H1 (cell line): Measurements from ENCODE around the gene TBC1D2. TPM values are rescaled to one million over a fixed set of nuclear protein-coding genes. Genes with fewer than 3 reads are reported as not detected.

Source experiments
- BCL11A ChIP-seq, 2 experiments: IDR thresholded peaks; one replicate each; pipeline ENCODE4 v1.6.1; 2011; ENCODE audit warnings: low read depth in 2 of 2, low read length in 2 of 2, mild to moderate bottlenecking in 2 of 2
- JUND ChIP-seq: IDR thresholded peaks from 2 replicates; pipeline ENCODE4 v1.6.1; 2011; ENCODE audit warnings: mild to moderate bottlenecking, improper control_type of control experiment, low read length
- KDM1A ChIP-seq: fragments of 200-600, 300-600 bp; sonication (generic); IDR thresholded peaks from 2 replicates; pipeline ENCODE4 v1.7.1; 2016; ENCODE audit warnings: mild to moderate bottlenecking, low read length, borderline replicate concordance
- NRF1 ChIP-seq: IDR thresholded peaks from 2 replicates; pipeline ENCODE4 v1.6.1; 2011; ENCODE audit warnings: mild to moderate bottlenecking, low read depth, low read length, improper control_type of control experiment
- RXRA ChIP-seq: IDR thresholded peaks from 2 replicates; pipeline ENCODE4 v1.6.1; 2011; ENCODE audit warnings: low read depth, mild to moderate bottlenecking, low read length, moderate library complexity; ENCODE audit not compliant: insufficient read depth
- SIN3A ChIP-seq, 2 experiments: IDR thresholded peaks in 1 of 2; conservative IDR thresholded peaks in 1 of 2; 2 replicates each; pipeline ENCODE4 v1.6.1; 2011 to 2012; ENCODE audit warnings: low read length in 2 of 2, improper control_type of control experiment in 1 of 2, low read depth in 1 of 2, mild to moderate bottlenecking in 1 of 2
- SUZ12 ChIP-seq: fragments of 200-600 bp; sonication (generic); IDR thresholded peaks from 2 replicates; pipeline ENCODE4 v1.6.1; 2012; ENCODE audit warnings: mild to moderate bottlenecking, inconsistent platforms, low read length, moderate library complexity, mixed read lengths
- TAF7 ChIP-seq: optimal IDR thresholded peaks from 2 replicates; pipeline ENCODE3; 2011; ENCODE audit warnings: low read depth, mild to moderate bottlenecking, inconsistent platforms, low read length, moderate library complexity, borderline replicate concordance
- polyA plus RNA-seq, 7 experiments: library from polyadenylated mRNA; depleted of rRNA in 3 of 7; stranded (reverse) in 5 of 7; unstranded in 2 of 7; fragments of >200 nt in 5 of 7; fragments of 200-250 nt in 2 of 7; gene quantifications; 1 replicate in 5 of 7; 2 replicates in 1 of 7; 4 replicates in 1 of 7; pipeline versions ENCODE4 v1.2.1 to v1.2.3, GENCODE V29; 2011 to 2013; ENCODE audit warnings: missing spikeins in 2 of 7, mixed read lengths in 2 of 7
- total RNA-seq: library from RNA; stranded (reverse); fragmentation: NEBNext Ultra II Directional; extraction: Animal tissue kit (Norgen Biotek cat#: 25700); gene quantifications from 2 replicates; pipeline ENCODE4 v1.2.1, GENCODE V29; 2021
- TF ChIP-seq, protein P1 (sequence below): IDR thresholded peaks from 2 replicates; pipeline ENCODE4 v1.6.1; 2012; ENCODE audit warnings: inconsistent platforms

The TBC1D2 gene
- total and polyA plus RNA-seq, 2 of the 8 experiments (the other 6 are each of a cell fraction or from before 2014, with no cell fraction given): 7.4 TPM

DNA sequence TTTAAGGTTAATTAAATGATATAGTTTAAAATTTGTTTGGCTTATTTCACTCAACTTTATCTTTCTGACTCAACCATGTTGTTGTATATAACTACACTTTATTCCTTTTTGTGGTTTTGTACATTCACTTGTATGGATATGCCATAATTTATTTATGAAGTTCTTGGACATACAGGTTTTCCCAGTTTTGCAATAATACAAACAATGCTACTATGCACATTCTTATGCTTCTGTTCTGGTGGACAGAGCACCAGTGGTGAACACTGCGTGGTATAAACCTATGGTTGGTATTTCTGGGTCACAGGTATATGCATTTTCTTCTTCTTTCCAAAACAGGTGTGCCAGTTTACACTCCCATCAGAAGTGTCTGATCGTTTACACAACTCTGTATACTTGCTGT is 100.8 kb downstream of the TBC1D2 start (continued):
- TF ChIP-seq, protein P1, sequence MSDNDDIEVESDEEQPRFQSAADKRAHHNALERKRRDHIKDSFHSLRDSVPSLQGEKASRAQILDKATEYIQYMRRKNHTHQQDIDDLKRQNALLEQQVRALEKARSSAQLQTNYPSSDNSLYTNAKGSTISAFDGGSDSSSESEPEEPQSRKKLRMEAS: no peak
- no peak for TF ChIP-seq JUND
- no peak for TF ChIP-seq TAF7
- TF ChIP-seq KDM1A: no peak
- TF ChIP-seq NRF1: no peak
- no peak for TF ChIP-seq SUZ12
- TF ChIP-seq BCL11A (IDR thresholded peaks at IDR 0.05; ENCODE audit: low read depth in 2 of 2, low read length in 2 of 2): no peak
- no peak for TF ChIP-seq RXRA
- no peak for TF ChIP-seq SIN3A (conservative IDR thresholded peaks at IDR 0.05 in 1 of 2, IDR thresholded peaks at IDR 0.05 in 1 of 2; ENCODE audit: low read depth in 1 of 2, low read length in 2 of 2)
